Mucosa of rectum (tissue), 2 donors: Measurements from ENCODE around the gene GDF10.

Experiments used
- H3K27ac ChIP-seq, 2 donors: one replicate each; pipeline ENCODE4 v1.7.0; 2013; ENCODE audit warnings: inconsistent platforms in 2 of 2, low read depth in 2 of 2, low read length in 2 of 2
- H3K27me3 ChIP-seq, 2 donors: one replicate each; pipeline ENCODE4 v1.7.0; 2013; ENCODE audit warnings: low read length in 2 of 2; ENCODE audit not compliant: control insufficient read depth in 2 of 2, insufficient read depth in 2 of 2
- H3K36me3 ChIP-seq, 2 donors: one replicate each; pipeline ENCODE4 v1.7.0; 2013; ENCODE audit warnings: low read length in 2 of 2; ENCODE audit not compliant: control insufficient read depth in 2 of 2, insufficient read depth in 2 of 2
- H3K4me1 ChIP-seq, 2 donors: one replicate each; pipeline ENCODE4 v1.7.0; 2013; ENCODE audit warnings: low read length in 2 of 2, mild to moderate bottlenecking in 1 of 2; ENCODE audit not compliant: control insufficient read depth in 2 of 2, insufficient read depth in 2 of 2
- H3K4me3 ChIP-seq, 2 donors: one replicate each; pipeline ENCODE4 v1.7.0; 2013; ENCODE audit warnings: low read length in 2 of 2
- H3K9ac ChIP-seq, 2 donors: one replicate each; pipeline ENCODE4 v1.7.0; 2013; ENCODE audit warnings: low read length in 2 of 2, low read depth in 1 of 2, mild to moderate bottlenecking in 1 of 2
- H3K9me3 ChIP-seq, 2 donors: one replicate each; pipeline ENCODE4 v1.7.0; 2013; ENCODE audit warnings: low read length in 2 of 2; ENCODE audit not compliant: control insufficient read depth in 2 of 2
- donor health status: healthy.
- donor health status: Normal muscosa, but diverticular disease.

The GDF10 gene

DNA sequence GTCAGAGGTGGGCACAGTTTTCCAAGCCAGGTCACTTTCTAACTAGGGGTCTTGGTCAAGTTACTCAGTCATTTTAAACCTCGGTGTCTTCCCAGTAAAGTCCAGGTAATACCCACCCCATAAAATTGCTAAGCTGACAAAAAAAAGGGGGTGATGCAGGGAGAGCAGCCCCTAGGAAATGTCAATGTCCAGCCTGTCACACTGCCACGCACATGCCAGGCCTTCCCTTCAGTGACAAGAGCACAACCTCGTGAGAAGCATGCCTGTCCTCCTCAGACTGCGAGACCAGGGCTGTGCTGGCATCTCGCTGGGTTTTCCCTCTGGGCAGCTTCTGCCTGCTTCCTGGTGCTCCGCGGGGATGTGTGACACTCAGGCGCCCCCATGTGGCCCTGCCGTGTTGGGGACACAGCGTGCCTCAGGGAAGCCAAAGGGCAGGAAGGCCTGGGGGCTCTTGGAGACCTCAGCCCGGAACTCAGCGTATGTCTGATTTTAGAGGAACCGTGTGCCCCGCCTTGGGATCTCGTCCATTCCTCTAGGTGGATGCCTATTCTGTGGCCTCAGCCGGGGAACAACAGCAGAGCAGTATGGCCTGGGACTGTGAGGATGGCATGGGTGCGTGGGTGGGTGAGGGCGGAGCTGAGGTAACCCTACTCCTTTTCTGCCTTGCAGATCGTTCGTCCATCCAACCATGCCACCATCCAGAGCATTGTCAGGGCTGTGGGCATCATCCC lies 12.1 kb downstream of the GDF10 start:
- no peaks in the 10 kb centered on the region for H3K36me3 ChIP-seq
- peaks cover 0 to 4% of the 10 kb centered on the region in 2 donors for H3K27me3 ChIP-seq
- H3K4me1 ChIP-seq, result peaks cover 12 to 13% of the 10 kb centered on the region in 2 donors
- peak overlapping the region; percentile 56 for H3K27ac ChIP-seq
- no peak overlapping the region for H3K4me3 ChIP-seq
- H3K9ac ChIP-seq, result no peak overlapping the region
- no peaks in the 10 kb centered on the region for H3K9me3 ChIP-seq

DNA sequence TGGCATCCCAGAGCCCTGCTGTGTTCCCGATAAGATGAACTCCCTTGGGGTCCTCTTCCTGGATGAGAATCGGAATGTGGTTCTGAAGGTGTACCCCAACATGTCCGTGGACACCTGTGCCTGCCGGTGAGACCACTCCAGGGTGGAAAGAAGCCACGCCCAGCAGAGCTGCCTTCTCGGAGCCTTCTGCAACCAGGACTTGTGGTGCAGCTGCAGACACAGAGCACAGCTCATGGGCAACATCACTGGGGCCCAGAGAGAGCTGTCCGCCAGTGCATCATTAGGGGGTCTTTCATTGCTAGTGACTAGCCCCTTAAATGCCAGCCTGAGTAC lies 12.6 kb downstream of the GDF10 start:
- H3K4me1 ChIP-seq, result peaks cover 12 to 13% of the 10 kb centered on the region in 2 donors
- no peak overlapping the region for H3K27ac ChIP-seq
- H3K4me3 ChIP-seq, result no peak overlapping the region
- H3K9ac ChIP-seq, result no peak overlapping the region
- H3K36me3 ChIP-seq, result no peaks in the 10 kb centered on the region
- peaks cover 0 to 2% of the 10 kb centered on the region in 2 donors for H3K27me3 ChIP-seq
- H3K9me3 ChIP-seq, result no peaks in the 10 kb centered on the region

DNA sequence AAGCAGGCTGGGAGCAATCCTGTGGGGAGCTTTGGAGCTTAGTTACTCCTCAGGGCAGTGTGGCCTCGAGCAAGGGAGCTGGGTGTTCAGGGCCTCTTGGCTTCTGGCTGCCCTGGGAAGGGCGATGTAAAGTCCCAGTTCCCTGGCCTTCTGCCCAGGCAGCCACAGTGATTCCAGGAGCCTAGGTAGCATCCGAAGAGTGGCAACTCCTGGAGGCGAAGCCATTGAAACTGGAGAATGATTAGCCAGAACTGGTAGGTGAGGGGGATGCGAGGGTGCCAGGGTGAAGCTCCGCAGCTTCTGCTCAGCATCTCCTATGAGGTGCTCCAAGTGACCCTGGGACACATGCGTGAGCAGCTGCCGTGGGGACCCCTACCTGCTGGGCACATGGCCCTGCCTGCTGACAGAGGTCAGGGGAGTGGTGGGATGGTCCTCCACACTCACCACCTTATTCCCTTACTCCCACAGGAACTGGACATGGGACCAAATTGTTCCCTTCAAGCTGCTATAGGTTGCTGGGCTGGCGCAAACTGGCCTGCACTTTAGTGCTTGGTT lies 14.5 kb downstream of the GDF10 start:
- Histone ChIP-seq H3K36me3 (no peaks in the 10 kb centered on the region), H3K9ac (no peak overlapping the region), H3K27ac (no peak overlapping the region), H3K27me3 (no peaks in the 10 kb centered on the region), H3K9me3 (no peaks in the 10 kb centered on the region), H3K4me1 (peaks cover 12 to 13% of the 10 kb centered on the region in 2 donors), H3K4me3 (no peak overlapping the region)

DNA sequence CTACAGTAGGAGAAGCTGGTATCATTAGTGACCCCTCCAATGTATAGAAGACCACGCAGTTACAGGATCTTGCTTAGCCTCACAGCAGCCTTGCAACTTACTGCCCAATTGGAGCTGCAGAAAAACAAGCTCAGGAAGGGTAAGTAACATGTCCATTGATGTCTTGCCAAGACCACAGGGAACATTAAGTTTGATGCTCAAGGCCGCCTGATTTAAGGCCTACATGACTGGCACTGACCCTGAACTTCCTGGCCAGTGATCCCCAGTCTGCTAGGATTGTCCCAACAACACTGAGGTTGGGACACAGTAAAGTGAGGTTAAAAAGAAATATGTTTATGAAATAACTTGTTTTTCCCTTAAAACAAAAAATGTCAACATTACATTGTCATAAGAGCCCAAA lies 15.4 kb downstream of the GDF10 start:
- no peak overlapping the region for H3K27ac ChIP-seq
- H3K9me3 ChIP-seq, result no peaks in the 10 kb centered on the region
- H3K4me3 ChIP-seq, result no peak overlapping the region
- no peaks in the 10 kb centered on the region for H3K27me3 ChIP-seq
- no peaks in the 10 kb centered on the region for H3K36me3 ChIP-seq
- no peak overlapping the region for H3K9ac ChIP-seq
- peaks cover 12 to 13% of the 10 kb centered on the region in 2 donors for H3K4me1 ChIP-seq

DNA sequence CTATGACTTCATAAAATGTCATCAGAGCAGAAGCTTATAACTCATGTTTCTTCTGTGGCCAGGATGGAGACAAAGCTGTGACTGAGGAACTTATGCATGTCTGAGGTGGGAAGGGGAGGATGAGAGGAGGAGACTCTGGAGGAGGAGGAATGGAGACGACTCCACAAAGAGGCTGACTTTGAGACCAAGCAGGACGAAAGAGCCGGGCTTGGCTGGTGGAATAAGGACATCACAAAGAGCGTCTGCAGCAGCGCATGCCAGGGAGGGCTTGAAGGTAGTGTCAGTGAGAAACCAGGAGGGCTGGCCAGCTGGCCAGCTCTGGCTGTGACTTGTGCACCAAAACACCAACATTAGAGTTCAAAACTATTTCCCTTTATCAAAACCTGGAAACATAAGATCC lies 16.1 kb downstream of the GDF10 start:
- Histone ChIP-seq H3K27ac (no peak overlapping the region), H3K36me3 (no peaks in the 10 kb centered on the region), H3K4me1 (peaks cover 9 to 10% of the 10 kb centered on the region in 2 donors), H3K4me3 (no peak overlapping the region), H3K9ac (no peak overlapping the region), H3K9me3 (no peaks in the 10 kb centered on the region), H3K27me3 (no peaks in the 10 kb centered on the region)

DNA sequence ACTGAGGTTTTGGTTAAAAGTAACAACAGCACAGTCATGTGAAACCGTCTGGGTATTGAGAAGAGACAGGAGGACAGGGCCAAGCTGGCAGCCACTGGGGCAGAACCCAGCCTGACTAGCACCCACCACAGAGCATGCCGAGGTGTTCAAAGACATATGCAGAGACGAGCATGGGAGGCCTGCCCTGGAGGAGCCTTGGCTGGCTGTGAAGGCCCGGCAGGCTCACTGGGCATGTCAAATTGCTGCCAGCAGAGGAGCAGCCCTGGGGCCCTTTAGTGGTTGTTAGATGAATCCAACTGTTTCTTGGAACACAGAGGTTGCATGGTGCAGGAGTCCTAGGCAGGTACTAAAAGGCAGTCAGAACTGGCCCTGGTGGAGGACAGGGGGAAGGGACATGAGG lies 17.3 kb downstream of the GDF10 start:
- Histone ChIP-seq H3K4me3 (no peak overlapping the region), H3K9me3 (no peaks in the 10 kb centered on the region), H3K36me3 (no peaks in the 10 kb centered on the region), H3K27ac (no peak overlapping the region), H3K27me3 (no peaks in the 10 kb centered on the region), H3K9ac (no peak overlapping the region), H3K4me1 (no peaks in the 10 kb centered on the region)

DNA sequence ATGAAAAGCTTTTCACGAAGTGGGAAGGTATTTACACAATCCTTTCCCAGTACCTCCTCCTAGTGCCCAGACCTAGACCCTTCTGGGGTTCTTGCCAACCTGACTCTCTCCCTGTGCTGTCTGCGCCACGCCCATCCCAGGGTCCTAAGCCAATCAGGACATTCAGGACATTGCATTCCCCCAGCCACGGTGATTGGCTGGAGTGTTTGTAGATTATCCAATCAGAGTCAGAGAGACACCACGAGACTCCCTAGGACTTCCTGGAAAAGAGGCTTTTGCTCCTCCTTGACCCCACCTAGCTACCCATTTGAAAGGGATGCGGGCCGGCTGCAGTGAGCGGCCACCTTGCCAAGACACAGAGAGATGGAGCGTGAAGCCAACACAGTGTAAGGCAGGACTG lies 18.7 kb downstream of the GDF10 start:
- no peak overlapping the region for H3K9ac ChIP-seq
- no peak overlapping the region for H3K27ac ChIP-seq
- H3K36me3 ChIP-seq, result no peaks in the 10 kb centered on the region
- H3K4me1 ChIP-seq, result no peaks in the 10 kb centered on the region
- H3K27me3 ChIP-seq, result no peaks in the 10 kb centered on the region
- no peak overlapping the region for H3K4me3 ChIP-seq
- no peaks in the 10 kb centered on the region for H3K9me3 ChIP-seq

DNA sequence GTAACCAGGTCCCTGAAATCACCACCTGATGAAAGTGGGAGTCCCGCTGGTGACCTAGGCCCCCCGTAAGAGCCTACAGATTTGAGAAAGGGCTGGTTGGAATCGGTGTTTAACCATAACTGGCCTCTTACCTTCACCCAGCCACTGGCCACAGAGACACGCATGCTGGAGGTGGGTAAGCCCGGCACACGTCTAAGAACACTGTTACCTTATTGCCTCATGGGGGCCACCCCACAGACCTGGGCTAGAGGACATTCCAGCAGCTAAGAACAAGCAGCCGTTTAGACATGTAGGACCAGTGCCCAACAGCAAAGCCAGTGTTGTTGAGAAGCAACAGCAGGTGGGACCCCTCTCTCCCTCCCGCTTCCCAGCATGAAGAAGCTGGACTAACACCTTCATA lies 19.8 kb downstream of the GDF10 start:
- no peaks in the 10 kb centered on the region for H3K4me1 ChIP-seq
- no peak overlapping the region for H3K4me3 ChIP-seq
- no peaks in the 10 kb centered on the region for H3K9me3 ChIP-seq
- no peaks in the 10 kb centered on the region for H3K27me3 ChIP-seq
- no peaks in the 10 kb centered on the region for H3K36me3 ChIP-seq
- no peak overlapping the region for H3K27ac ChIP-seq
- no peak overlapping the region for H3K9ac ChIP-seq

DNA sequence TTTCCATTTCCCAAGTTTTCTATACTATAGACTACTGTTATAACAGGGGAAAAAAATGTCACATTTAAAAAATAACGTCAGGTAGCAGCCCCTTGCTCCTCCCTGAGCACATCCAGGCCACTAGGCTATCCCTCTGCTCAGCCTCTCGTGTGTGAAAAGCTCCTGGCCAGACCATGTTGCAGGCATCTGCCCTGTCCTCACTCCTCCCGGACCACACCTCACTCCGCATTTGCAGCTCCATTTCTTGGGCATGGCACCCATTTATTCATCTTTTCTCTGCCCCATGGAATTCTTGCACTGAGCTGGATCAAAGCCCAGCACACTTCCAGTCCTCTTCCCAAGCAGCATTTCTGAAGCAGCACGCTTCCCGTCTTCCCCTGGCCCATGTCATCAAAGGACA lies 20.8 kb downstream of the GDF10 start:
- H3K27me3 ChIP-seq, result no peaks in the 10 kb centered on the region
- no peaks in the 10 kb centered on the region for H3K4me1 ChIP-seq
- H3K36me3 ChIP-seq, result no peaks in the 10 kb centered on the region
- H3K27ac ChIP-seq, result no peak overlapping the region
- no peaks in the 10 kb centered on the region for H3K9me3 ChIP-seq
- no peak overlapping the region for H3K9ac ChIP-seq
- H3K4me3 ChIP-seq, result no peak overlapping the region

DNA sequence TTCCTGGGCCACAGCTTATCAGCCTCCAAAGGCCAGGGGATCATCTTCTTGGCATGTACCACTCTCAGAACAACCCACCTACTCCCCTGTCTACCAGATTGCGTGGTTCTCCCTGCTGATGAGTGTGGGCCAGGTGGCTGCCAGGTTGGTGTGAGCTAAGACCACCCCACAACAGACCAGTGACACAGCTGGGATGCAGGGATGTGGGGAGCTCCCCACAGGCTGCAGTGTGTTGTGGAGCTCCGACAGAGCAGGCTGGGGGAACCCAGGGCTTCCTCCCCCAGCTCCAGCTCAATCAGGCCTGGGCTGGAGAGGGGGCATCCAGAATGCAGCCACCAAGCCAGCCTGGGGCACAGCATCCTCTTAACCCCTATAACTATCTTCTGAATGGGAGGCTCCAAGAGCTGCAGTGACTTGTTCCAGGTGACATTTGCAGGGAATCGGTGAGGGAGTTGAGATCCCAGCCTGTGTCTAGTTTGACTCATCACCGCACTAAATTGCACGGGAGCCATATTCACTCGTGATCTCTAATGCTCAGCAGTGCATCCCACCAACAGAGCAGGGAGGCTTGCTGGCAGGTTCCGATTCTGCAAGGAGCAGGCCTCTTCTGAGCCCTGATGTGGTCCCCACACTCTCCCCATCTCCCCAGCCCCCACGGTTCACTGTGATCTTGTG lies 21.7 kb downstream of the GDF10 start:
- no peaks in the 10 kb centered on the region for H3K9me3 ChIP-seq
- no peaks in the 10 kb centered on the region for H3K4me1 ChIP-seq
- H3K36me3 ChIP-seq, result no peaks in the 10 kb centered on the region
- no peak overlapping the region for H3K4me3 ChIP-seq
- no peak overlapping the region for H3K9ac ChIP-seq
- no peak overlapping the region for H3K27ac ChIP-seq
- no peaks in the 10 kb centered on the region for H3K27me3 ChIP-seq
